Endodermal cell (in vitro differentiated cells): ENCODE results near the gene NDST1. TPM values are rescaled to one million over a fixed set of nuclear protein-coding genes. Genes with fewer than 3 reads are reported as not detected.
"Not testable (repeated sequence)": the region's sequence is repeated elsewhere in the genome, so short reads cannot be mapped to it uniquely, and the experiment has no call there.

Experiments used
- DNase-seq: peaks from one replicate; pipeline ENCODE4 v3.0.0-alpha.2; 2017
- H3K27ac ChIP-seq: 2 replicates; pipeline ENCODE4 v1.5.1; 2013; ENCODE audit warnings: mild to moderate bottlenecking, low read depth, low read length, moderate library complexity
- H3K27me3 ChIP-seq: 2 replicates; pipeline ENCODE4 v1.6.1; 2013; ENCODE audit warnings: mild to moderate bottlenecking, low read length, moderate library complexity; ENCODE audit not compliant: insufficient read depth, control insufficient read depth, poor library complexity, severe bottlenecking
- H3K36me3 ChIP-seq: 2 replicates; pipeline ENCODE4 v1.7.0; 2013; ENCODE audit warnings: mild to moderate bottlenecking, low read length, moderate library complexity; ENCODE audit not compliant: control insufficient read depth, insufficient read depth
- H3K4me1 ChIP-seq: one replicate; pipeline ENCODE4 v1.7.0; 2013; ENCODE audit warnings: low read length; ENCODE audit not compliant: control insufficient read depth, insufficient read depth
- H3K4me3 ChIP-seq: 2 replicates; pipeline ENCODE4 v1.5.1; 2013; ENCODE audit warnings: mild to moderate bottlenecking, low read length, moderate library complexity
- H3K9ac ChIP-seq: 2 replicates; pipeline ENCODE4 v1.6.1; 2013; ENCODE audit warnings: mild to moderate bottlenecking, low read length, moderate library complexity; ENCODE audit not compliant: poor library complexity, severe bottlenecking; ENCODE audit errors: extremely low read depth
- H3K9me3 ChIP-seq: 2 replicates; pipeline ENCODE4 v1.6.1; 2013; ENCODE audit warnings: mild to moderate bottlenecking, low read length, moderate library complexity; ENCODE audit not compliant: control insufficient read depth
- H3K27ac Mint-ChIP-seq: 2 replicates; pipeline ENCODE4 v1.8.0; 2020; ENCODE audit warnings: mixed read lengths
- H3K27me3 Mint-ChIP-seq: 2 replicates; pipeline ENCODE4 v1.8.0; 2021; ENCODE audit warnings: mild to moderate bottlenecking, mixed read lengths; ENCODE audit not compliant: insufficient read depth
- H3K36me3 Mint-ChIP-seq: 2 replicates; pipeline ENCODE4 v1.8.0; 2020; ENCODE audit warnings: low read depth, mixed read lengths
- H3K4me1 Mint-ChIP-seq: 2 replicates; pipeline ENCODE4 v1.8.0; 2020; ENCODE audit warnings: mixed read lengths
- H3K4me3 Mint-ChIP-seq: 2 replicates; pipeline ENCODE4 v1.8.0; 2020; ENCODE audit warnings: mild to moderate bottlenecking, moderate library complexity, mixed read lengths
- H3K9me3 Mint-ChIP-seq: 2 replicates; pipeline ENCODE4 v1.8.0; 2020; ENCODE audit warnings: mild to moderate bottlenecking, mixed read lengths
- CTCF ChIP-seq: fragments of 200-600 bp; sonication (generic); conservative IDR thresholded peaks from 2 replicates; pipeline ENCODE4 v1.5.0; 2021; ENCODE audit warnings: antibody characterized with exemption, mild to moderate bottlenecking
- WGBS, 2 experiments: methylation state at CpG; one replicate each; pipeline versions ENCODE4 v1.1.5 to v1.1.7; 2013; ENCODE audit warnings: missing lambda C conversion rate in 2 of 2, mixed read lengths in 1 of 2; ENCODE audit not compliant: insufficient coverage in 1 of 2, insufficient read length in 1 of 2; 5-methylcytosine and 5-hydroxymethylcytosine counted together
- total RNA-seq, 2 donors: library from RNA; stranded (reverse); fragmentation: NEBNext Ultra II Directional in 1 of 2; extraction: Animal tissue kit (Norgen Biotek cat#: 25700) in 1 of 2; gene quantifications; 2 replicates in 1 of 2; 3 replicates in 1 of 2; pipeline ENCODE4 v1.2.1, GENCODE V29; 2021

The NDST1 gene
- total RNA-seq, 2 donors from 2014 or later, result 53.3 to 71.7 TPM

GRCh38 chr5:150517272-150518152, 9.6 kb downstream of the NDST1 start:
- no peak overlapping the region for H3K9ac ChIP-seq
- no peaks in the 10 kb centered on the region for H3K27me3 ChIP-seq
- no peaks in the 10 kb centered on the region for H3K9me3 ChIP-seq
- Mint-ChIP-seq H3K4me3 (no peak overlapping the region), H3K36me3 (peaks cover 9% of the 10 kb centered on the region), H3K27me3 (no peaks in the 10 kb centered on the region), H3K9me3 (no peaks in the 10 kb centered on the region), H3K4me1 (peaks cover 32% of the 10 kb centered on the region), H3K27ac (peak overlapping the region; percentile 22)
- peaks cover 10% of the 10 kb centered on the region for H3K36me3 ChIP-seq
- H3K4me1 ChIP-seq, result peaks cover 15% of the 10 kb centered on the region
- TF ChIP-seq CTCF, result no peak
- H3K27ac ChIP-seq, result no peak overlapping the region
- 89 to 92% methylated on average over 8 to 13 of the region's 13 CpGs for WGBS, 2 experiments
- no peak for DNase-seq
- no peak overlapping the region for H3K4me3 ChIP-seq

- H3K4me3 ChIP-seq, DNase-seq, H3K9me3 Mint-ChIP-seq, H3K27me3 ChIP-seq, H3K36me3 Mint-ChIP-seq, H3K4me3 Mint-ChIP-seq, H3K27me3 Mint-ChIP-seq, H3K9ac ChIP-seq, H3K27ac ChIP-seq, H3K9me3 ChIP-seq: not testable (repeated sequence)
- H3K4me1 Mint-ChIP-seq, result peaks cover 39% of the 10 kb centered on the region
- H3K27ac Mint-ChIP-seq, result peak overlapping the region; percentile 1
- 90 to 92% methylated on average over 11 to 14 of the region's 14 CpGs for WGBS, 2 experiments
- peaks cover 11% of the 10 kb centered on the region for H3K36me3 ChIP-seq
- peaks cover 25% of the 10 kb centered on the region for H3K4me1 ChIP-seq
Measured at GRCh38 chr5:150518712-150519559, 11.0 kb downstream of the NDST1 start.

- WGBS, 2 experiments, result 93 to 94% methylated on average over 3 to 10 of the region's 10 CpGs
- H3K9ac ChIP-seq, result no peak overlapping the region
- Mint-ChIP-seq H3K9me3 (no peaks in the 10 kb centered on the region), H3K27ac (peak overlapping the region; percentile 1), H3K4me3 (no peak overlapping the region), H3K4me1 (peaks cover 39% of the 10 kb centered on the region), H3K27me3 (no peaks in the 10 kb centered on the region), H3K36me3 (peaks cover 9% of the 10 kb centered on the region)
- no peak for TF ChIP-seq CTCF
- H3K4me1 ChIP-seq, result peaks cover 25% of the 10 kb centered on the region
- H3K27me3 ChIP-seq, result no peaks in the 10 kb centered on the region
- H3K4me3 ChIP-seq, result no peak overlapping the region
- DNase-seq, result peak; percentile 73
- H3K36me3 ChIP-seq, result peaks cover 18% of the 10 kb centered on the region
- no peaks in the 10 kb centered on the region for H3K9me3 ChIP-seq
- no peak overlapping the region for H3K27ac ChIP-seq
Measured at GRCh38 chr5:150519560-150519945, 11.6 kb downstream of the NDST1 start.
